T1000 (cell line): ENCODE measurements around the gene SLC33A1.

Experiments
- DNase-seq: peaks from one replicate; lab custom pipeline; 2025; ENCODE audit warnings: mixed read lengths; lab: John Stamatoyannopoulos, UW

Gene SLC33A1

GRCh38 chr3:155791190-155791589 is 63.0 kb downstream of the SLC33A1 start:
- no peak for DNase-seq

GRCh38 chr3:155790272-155790925 is 63.8 kb downstream of the SLC33A1 start:
- no peak for DNase-seq

GRCh38 chr3:155785662-155786295 is 68.4 kb downstream of the SLC33A1 start:
- no peak for DNase-seq

- no peak for DNase-seq
Observed at GRCh38 chr3:155782390-155782953, 71.8 kb downstream of the SLC33A1 start.

- no peak for DNase-seq
Observed at GRCh38 chr3:155780291-155780690, 73.9 kb downstream of the SLC33A1 start.

- no peak for DNase-seq
Observed at GRCh38 chr3:155778462-155778861, 75.8 kb downstream of the SLC33A1 start.

GRCh38 chr3:155772801-155773200 is 81.4 kb downstream of the SLC33A1 start:
- no peak for DNase-seq

- no peak for DNase-seq
Observed at GRCh38 chr3:155771126-155771525, 83.1 kb downstream of the SLC33A1 start.
